Colonic mucosa (tissue), 4 donors: ENCODE measurements around the gene MRPL54. TPM values are rescaled to one million over a fixed set of nuclear protein-coding genes. Genes with fewer than 3 reads are reported as not detected.

Experiments used
- DNase-seq: peaks from one replicate; pipeline ENCODE4 v3.0.0-alpha.2; 2020
- H3K27ac ChIP-seq: fragments of 200-600 bp; one replicate; pipeline ENCODE4 v1.8.0; 2021
- H3K27me3 ChIP-seq: fragments of 200-600 bp; one replicate; pipeline ENCODE4 v1.8.0; 2021
- H3K36me3 ChIP-seq: fragments of 200-600 bp; one replicate; pipeline ENCODE4 v1.8.0; 2021
- H3K4me1 ChIP-seq: fragments of 200-600 bp; one replicate; pipeline ENCODE4 v1.8.0; 2021; ENCODE audit warnings: mild to moderate bottlenecking
- H3K4me3 ChIP-seq: fragments of 200-600 bp; one replicate; pipeline ENCODE4 v1.8.0; 2021
- H3K9ac ChIP-seq, 2 donors: one replicate each; pipeline ENCODE4 v1.7.0; 2013; ENCODE audit warnings: control low read depth in 2 of 2, low read depth in 2 of 2, low read length in 2 of 2
- H3K9me3 ChIP-seq: fragments of 200-600 bp; one replicate; pipeline ENCODE4 v1.8.0; 2021
- CTCF ChIP-seq: fragments of 200-600 bp; IDR thresholded peaks from one replicate; pipeline ENCODE4 v1.8.0; 2022; ENCODE audit warnings: antibody characterized with exemption, mild to moderate bottlenecking
- intact Hi-C: fragments of 100-400 bp; cut with DNase I; formaldehyde crosslinking; loops from one replicate; pipeline ENCODE4 v1.14.1; 2022
- total RNA-seq, 2 donors: library from RNA; stranded (reverse); fragmentation: NEBNext Ultra II Directional in 1 of 2; extraction: Animal tissue kit (Norgen Biotek cat#: 25700) in 1 of 2; gene quantifications; one replicate each; pipeline ENCODE4 v1.2.1, GENCODE V29; 2021
- donor health status: healthy.
- donor health status: DM: no; HTN: no; CAD: no.
- donor health status: DM: no; HTN: no; CAD: no.

MRPL54 gene
- total RNA-seq, 2 donors from 2014 or later, result 73.7 to 86.9 TPM

- H3K9ac ChIP-seq, result no peak overlapping the region
- intact Hi-C loops, result no loop called here
- peaks cover 5% of the 10 kb centered on the region for H3K36me3 ChIP-seq
- no peak overlapping the region for H3K4me3 ChIP-seq
- TF ChIP-seq CTCF, result no peak
- no peaks in the 10 kb centered on the region for H3K9me3 ChIP-seq
- no peak overlapping the region for H3K27ac ChIP-seq
- H3K27me3 ChIP-seq, result no peaks in the 10 kb centered on the region
- H3K4me1 ChIP-seq, result no peaks in the 10 kb centered on the region
- DNase-seq, result no peak
Observed at GRCh38 chr19:3745363-3746045, 17.0 kb upstream of the MRPL54 start.

GRCh38 chr19:3746371-3747056 lies 16.0 kb upstream of the MRPL54 start:
- Histone ChIP-seq H3K9me3 (no peaks in the 10 kb centered on the region), H3K9ac (no peak overlapping the region), H3K27me3 (no peaks in the 10 kb centered on the region), H3K27ac (no peak overlapping the region), H3K4me3 (no peak overlapping the region), H3K4me1 (no peaks in the 10 kb centered on the region), H3K36me3 (peaks cover 10% of the 10 kb centered on the region)
- TF ChIP-seq CTCF, result no peak
- DNase-seq, result no peak
- intact Hi-C loops, result no loop called here

- peaks cover 10% of the 10 kb centered on the region for H3K36me3 ChIP-seq
- intact Hi-C loops, result no loop called here
- DNase-seq, result no peak
- no peaks in the 10 kb centered on the region for H3K27me3 ChIP-seq
- no peak overlapping the region for H3K27ac ChIP-seq
- H3K9ac ChIP-seq, result no peak overlapping the region
- TF ChIP-seq CTCF, result no peak
- no peak overlapping the region for H3K4me3 ChIP-seq
- no peaks in the 10 kb centered on the region for H3K9me3 ChIP-seq
- H3K4me1 ChIP-seq, result no peaks in the 10 kb centered on the region
Observed at GRCh38 chr19:3748965-3749364, 13.5 kb upstream of the MRPL54 start.

- Histone ChIP-seq H3K36me3 (peaks cover 10% of the 10 kb centered on the region), H3K27me3 (no peaks in the 10 kb centered on the region), H3K4me1 (no peaks in the 10 kb centered on the region), H3K9me3 (no peaks in the 10 kb centered on the region), H3K4me3 (no peak overlapping the region), H3K27ac (no peak overlapping the region), H3K9ac (no peak overlapping the region)
- TF ChIP-seq CTCF, result no peak
- intact Hi-C loops, result no loop called here
- no peak for DNase-seq
Observed at GRCh38 chr19:3750211-3750610, 12.3 kb upstream of the MRPL54 start.

GRCh38 chr19:3751236-3751635 lies 11.2 kb upstream of the MRPL54 start:
- no peak overlapping the region for H3K27ac ChIP-seq
- no peaks in the 10 kb centered on the region for H3K27me3 ChIP-seq
- H3K36me3 ChIP-seq, result peaks cover 10% of the 10 kb centered on the region
- H3K9me3 ChIP-seq, result no peaks in the 10 kb centered on the region
- H3K4me1 ChIP-seq, result no peaks in the 10 kb centered on the region
- TF ChIP-seq CTCF, result no peak
- no peak overlapping the region for H3K4me3 ChIP-seq
- H3K9ac ChIP-seq, result no peak overlapping the region
- no peak for DNase-seq
- intact Hi-C loops, result no loop called here
